Central memory CD4-positive, alpha-beta T cell (primary cell): ENCODE results near the gene BIN1.
A peak's percentile ranks its signal among the peaks of the same experiment; 100 is the strongest.
"Not testable (repeated sequence)": the region's sequence is repeated elsewhere in the genome, so short reads cannot be mapped to it uniquely, and the experiment has no call there.

Experiments used
- DNase-seq: peaks from one replicate; pipeline ENCODE4 v3.0.0; 2022

BIN1 gene

DNA sequence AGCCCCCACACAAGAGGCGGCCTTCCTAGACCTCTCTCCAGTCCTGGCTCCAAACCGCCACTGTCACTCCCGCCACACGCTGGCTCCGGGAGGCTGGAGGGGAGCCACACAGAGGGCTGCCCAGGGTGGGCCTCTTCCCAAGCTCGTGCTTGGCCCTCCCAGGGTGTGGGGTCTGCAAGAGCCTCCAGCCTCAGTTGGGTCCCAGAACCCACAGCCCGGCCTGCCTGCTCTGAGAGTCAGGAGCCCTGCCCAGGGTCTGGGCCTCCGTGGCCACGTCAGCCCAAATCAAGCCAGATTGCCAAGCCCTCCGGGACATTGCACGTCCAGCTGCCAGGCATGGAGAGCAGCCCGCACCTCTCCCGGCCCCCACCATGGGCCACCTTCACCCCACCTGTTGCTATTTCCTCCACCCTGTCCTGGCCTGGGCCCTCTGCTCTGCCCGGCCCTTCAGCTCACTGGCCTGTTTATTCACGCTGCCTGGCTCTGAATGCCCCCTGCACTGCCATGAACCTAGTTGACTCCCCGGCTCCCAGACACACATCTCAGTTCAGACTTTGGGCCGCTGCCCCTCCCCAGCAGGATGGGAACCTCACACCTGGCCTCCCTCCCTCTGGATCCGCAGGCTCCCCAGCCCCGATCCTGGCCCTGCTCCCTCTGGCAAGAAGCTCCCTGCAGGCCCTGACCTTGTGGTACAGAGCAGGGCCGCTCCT is 61.0 kb downstream of the BIN1 start:
- no peak for DNase-seq

DNA sequence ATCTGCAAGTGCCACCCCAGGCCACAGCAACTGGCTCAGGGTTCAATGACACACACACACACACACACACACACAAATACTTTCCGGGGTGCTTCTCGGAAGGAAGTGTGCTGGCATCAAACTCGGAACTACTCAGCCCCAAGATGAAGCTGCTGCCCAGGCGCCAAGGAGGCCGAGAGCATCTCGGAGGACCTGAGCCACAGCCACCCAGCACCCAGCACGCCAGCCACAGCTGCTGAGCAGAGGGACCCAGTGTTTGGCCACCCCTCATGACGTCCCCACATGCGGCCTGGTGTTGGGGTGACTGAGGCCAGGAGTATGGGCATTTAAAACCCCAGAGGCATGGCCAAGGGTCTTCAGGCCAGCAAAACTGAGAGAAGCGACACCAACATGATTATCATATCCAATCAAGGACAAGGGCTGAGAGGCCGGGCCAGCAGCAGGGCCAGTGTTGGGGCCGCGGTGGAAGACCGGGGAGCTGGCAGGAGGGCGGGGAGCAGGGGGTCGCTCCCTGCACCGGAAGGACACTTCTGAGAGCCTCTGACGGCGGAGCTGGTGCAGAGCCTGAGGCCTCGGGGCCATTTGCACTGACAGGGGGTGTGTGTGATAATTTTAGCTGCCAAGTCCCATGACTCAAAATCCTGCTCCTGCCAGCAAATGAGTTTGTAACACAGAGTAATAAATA is 61.8 kb downstream of the BIN1 start:
- DNase-seq: no peak

DNA sequence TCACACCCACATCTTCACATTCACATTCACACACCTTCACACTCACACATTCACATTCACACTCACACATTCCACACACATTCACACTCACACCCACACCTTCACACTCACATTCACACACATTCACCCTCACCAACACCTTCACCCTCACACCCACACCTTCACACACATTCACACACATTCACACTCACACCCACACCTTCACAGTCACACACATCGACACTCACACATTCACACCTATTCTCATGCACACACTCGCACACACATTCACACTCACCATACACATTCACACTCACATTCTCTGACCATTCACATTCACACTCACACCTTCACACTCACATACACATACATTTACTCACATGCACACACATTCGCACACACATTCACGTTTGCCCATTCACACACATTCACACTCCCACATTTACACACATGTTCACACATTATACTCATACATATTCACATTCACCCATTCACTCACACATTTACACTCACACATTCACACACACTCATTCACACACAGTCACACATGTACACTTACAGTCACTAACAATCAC is 62.7 kb downstream of the BIN1 start:
- DNase-seq: no peak

DNA sequence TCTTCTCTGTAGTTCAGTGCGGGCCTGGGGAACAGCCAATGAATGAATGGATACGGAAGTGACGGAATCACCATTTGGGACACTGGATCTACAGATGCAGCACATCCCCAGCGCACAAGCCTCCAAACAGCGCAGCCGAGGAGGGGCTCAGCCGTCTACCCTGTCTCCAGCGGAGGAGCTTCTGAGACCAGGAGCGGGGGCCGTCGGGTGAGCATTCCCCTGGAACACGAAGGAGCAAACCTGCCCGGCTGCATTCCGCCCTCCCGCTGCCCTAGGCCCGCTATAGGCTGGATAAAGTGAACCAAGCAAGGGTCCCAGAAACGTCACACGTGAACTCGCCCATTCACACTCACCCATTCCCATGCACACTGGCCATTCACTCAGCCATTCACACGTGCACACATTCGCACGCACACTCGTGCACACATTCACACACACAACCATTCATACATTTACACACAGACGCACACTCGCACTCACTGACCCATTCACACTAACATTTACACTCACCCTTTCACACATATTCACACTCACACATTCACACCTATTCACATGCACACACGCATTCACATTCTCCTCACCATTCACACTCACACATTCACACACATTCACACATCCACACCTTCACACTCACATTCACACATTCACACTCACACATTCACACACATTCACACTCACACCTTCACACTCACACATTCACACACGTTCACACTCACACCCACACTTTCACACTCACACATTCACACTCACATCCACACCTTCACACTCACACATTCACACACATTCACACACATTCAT is 63.4 kb downstream of the BIN1 start:
- DNase-seq: no peak

DNA sequence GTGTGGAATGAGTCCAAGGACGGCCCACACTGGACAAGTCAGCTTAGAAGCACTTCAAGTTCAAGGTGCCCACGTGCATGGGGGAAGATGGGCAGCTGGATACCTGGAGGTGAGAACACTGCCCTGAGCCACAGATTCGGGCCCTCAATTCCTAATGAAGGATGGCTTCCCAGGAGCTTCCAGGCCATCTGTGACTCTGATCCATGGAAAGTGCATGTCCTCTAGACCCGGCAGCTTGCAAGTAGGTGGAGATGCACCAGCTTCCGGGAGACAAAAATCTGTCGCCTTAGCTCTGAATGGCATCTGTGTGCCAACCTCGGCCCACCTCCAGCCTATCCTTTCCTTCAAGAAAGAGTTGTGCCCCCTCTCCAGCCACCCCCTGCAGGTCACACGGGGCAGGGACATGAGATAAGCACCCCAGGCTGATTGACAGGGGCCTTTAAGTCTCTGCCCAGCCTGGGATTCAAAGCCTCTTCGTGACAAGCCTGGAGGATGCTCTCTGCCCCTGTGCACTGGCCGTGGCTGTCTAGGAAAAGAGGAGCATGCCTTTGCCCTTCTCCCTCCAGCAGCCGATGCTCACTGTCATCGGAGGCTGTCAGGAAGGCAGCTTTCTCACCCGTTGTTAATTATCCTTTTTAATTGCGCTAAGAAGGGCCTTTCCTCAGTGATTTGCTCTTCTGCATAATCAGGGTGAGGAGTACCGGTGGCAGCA is 65.5 kb downstream of the BIN1 start:
- no peak for DNase-seq

DNA sequence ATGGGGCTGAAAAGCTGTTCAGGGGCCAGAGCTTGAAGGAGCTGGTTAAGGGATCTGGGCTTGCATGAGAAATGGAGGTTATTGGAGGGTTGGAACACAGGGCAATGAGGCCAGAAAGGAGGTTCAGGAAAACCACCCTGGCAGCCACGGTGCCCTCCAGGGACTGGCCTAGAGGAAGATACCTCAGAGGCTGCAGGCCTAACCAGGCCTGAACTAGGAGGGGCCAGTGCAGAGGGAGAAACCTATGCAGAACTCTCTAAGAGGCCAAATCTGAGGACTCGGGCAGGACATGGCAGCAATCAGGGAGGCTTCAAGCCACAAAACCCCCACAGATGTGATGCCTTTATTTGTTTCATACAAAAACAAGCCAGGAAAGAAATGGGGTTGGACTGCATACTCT is 66.8 kb downstream of the BIN1 start:
- DNase-seq: no peak

DNA sequence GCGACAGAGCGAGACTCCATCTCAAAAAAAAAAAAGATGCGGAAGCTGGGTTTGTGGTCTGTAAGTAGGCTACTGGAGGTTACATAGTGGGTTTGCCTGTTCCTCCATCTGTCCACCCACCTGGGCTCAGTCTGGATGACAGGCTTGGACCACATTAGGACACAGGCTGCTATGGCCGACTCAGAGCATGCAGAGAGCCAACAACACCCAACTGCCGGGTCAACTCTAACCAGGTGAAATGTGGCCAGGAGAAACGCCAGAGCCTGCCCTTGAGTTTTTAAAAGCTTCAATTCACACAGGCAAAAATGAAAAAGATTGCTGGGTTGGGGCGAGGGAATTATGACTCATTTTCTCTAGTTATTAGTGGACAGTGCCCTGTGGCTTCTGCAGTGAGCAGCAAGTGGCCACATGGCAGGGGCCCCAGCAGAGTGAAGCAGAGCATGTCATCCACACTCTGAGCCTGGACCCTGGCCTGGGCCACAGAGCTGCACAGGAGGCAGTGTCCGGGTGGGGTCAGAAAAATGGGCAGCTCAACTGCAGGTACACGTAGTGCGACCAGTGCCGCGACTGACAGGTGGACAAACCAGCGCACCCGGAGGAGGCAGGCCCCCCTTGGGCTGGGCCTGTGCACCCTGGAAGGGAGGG is 67.4 kb downstream of the BIN1 start:
- no peak for DNase-seq

DNA sequence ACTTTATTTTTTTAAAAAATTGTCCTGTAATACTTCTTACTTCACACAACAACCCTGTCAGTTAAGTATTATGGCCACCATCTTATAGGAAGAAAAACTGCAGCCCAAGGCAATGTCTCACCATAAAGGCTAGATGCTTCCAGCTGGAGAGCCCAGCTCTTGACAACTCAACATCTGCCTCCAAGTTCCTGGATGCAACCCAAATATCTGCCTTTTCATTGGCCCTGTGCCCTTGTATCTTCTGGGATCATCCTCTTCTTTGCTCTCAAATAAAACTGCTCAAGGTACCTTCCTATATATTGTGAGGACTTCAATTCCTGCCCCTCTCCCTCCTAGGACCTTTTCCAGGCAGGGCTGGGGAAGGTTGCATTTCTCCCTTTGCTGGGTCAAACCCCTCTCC is 69.5 kb downstream of the BIN1 start:
- DNase-seq: no peak

DNA sequence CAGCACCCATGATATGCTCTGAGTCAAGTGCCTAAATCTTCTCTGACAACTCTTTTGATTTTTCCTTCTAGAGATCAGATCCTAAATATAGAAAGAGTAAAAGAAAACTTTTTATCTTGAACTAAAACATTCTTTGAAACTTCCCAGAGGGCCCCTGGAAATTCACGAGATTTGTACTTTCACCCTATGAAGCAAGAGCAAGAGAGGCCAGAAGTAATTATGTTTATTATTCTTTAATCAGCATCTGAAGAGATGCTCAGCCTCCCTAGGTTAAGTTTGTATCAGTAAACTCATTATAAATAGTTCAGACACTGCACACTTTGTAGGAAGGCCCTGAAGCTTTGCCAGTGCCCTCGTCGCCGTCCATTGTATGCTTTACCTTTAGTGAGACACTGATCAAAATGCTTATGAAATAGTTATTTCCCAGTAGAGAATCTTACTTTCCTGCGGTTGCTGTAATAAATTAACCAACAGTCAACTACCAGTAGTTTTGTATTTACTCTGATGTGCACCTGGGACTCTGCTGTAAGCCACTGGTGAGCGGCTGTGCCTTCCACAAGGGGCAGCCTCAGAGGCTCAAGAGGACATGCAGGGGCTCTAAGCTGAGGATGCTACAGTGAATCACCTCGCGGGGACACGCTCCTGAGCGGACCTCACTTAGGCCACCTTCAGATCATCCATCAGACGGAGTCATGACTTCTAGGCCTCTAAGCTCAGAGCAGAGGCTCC is 71.9 kb downstream of the BIN1 start:
- no peak for DNase-seq

DNA sequence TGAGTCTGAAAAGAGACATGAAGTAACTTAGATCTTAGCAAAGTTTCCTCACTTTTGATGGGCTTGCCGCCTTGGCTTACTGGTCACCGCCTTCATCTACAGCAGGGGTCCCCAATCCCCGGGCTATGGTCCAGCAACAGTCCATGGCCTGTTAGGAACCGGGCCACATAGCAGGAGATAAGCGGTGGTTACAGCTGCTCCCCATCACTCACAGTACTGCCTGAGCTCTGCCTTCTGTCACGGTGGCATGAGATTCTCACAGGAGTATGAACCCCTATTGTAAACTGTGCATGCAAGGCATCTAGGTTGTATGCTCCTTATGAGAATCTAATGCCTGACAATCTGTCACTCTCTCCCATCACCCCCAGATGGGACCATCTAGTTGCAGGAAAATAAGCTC is 72.9 kb downstream of the BIN1 start:
- DNase-seq: no peak

DNA sequence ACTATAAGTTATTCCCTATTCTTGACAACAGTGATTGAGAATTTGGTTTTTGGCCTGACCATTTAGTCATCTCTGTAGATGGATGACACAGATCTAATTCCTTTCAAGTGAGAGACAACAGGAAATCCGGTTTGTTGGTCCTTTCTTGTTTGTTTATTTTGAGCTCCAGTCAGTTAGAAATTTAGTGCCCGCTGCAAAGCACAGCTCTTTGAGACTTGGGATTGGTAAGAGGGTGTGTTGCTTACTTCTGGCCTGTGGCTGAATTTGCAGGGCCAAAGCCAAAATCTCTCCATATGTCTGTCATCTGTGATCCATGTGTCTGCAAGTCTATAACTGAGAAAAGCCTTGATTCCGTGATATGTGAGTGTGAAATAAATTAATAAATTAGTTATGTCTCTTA is 74.3 kb downstream of the BIN1 start:
- DNase-seq: no peak

DNA sequence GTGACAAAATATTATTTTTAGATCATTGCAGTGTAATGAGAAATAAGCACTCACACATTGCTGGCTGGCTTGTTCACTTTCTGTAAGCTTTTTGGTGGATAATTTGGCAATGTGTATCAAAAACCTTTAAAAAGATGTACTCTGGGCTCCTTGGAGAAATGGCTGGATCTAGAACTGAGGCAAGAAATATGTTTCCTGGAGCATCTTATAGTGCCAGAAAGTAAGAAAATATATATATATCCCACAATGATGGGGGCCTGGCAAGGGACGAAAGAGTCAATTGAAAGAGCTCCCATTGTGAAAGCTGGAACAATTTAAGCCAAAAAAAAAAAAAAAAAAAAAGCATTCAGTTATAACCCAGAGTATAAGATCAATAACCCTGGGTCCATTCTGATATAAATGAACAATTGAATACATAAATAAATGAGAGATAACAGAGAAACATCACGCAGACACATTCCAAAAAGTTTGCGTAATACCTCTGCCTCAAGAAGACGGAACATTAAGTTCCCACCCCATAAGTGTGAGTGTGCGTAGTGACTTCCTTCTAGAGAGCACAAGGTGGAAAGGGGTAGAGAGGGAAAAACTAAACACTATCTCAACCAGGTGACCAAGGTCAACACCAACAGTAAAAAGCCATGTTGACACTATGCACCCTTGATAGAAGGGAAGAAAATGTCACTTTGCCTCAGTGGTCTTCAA is 77.5 kb downstream of the BIN1 start:
- DNase-seq: no peak

DNA sequence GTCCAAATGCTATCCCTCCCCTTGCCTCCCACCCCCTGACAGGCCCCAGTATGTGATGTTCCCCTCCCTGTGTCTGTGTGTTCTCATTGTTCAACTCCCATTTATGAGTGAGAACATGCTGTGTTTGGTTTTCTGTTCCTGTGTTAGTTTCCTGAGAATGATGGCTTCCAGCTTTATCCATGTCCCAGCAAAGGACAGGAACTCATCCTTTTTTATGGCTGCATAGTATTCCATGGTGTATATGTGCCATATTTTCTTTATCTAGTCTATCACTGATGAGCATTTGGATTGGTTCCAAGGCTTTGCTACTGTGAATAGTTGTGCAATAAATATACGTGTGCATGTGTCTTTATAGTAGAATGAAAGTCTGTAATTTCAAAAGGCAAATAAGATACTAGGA is 78.2 kb downstream of the BIN1 start:
- DNase-seq: not testable (repeated sequence)

DNA sequence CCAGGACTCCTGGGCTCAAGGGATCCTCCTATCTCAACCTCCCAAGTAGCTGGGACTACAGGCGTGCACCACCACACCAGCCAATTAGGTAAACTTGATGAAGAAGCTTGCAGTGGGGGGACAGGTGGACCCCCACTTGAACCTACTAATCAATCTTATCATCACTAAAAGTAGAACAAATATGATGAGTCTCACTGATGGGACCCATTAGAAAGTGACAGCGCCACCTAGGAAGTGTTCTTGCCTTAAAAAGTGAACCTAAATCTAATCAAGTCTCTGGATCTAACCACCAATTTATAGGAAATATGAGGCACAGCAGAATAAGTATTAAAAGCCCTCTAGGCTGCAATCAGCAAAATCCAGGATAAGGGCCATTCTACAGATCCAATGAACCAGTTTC is 79.2 kb downstream of the BIN1 start:
- DNase-seq: no peak

DNA sequence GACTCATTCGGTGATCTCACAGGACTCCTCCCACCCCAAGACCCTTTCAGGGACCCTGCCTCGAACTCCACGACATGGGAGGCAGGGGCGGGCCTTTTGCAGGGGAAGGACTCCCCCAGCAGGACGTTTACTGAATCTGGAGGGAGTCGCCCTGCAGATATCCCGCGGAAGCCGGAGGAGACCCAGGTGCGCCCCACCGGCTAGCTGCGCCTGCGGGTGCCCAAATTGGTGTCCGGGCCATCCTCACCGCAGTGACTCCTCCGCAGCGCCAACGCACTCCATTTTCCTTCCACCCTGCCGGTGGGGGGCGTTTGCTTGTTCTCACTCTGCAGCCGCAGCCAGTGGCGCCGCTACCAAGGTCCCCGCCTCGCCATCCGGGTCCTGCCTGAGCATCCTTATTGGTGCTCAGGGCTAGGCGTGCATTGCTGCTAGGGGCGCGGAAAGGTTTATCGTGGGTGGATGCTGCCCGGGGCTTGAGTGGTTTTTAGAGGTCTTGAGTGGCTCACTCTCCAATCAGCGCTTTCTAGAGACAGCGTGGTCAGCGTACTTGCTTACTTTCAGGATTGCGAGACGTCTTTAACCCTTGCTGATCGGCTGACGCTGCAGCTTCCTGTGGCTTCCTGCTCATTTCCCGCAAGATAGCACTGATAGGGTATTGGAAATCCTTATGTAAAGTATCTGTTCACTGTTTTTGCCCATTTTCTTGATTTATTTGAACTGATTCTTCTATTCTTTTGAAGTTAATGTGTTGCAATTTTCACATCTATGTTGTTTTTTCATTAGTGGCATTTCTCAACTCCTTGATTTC is 81.4 kb downstream of the BIN1 start:
- DNase-seq: peak; percentile 73

DNA sequence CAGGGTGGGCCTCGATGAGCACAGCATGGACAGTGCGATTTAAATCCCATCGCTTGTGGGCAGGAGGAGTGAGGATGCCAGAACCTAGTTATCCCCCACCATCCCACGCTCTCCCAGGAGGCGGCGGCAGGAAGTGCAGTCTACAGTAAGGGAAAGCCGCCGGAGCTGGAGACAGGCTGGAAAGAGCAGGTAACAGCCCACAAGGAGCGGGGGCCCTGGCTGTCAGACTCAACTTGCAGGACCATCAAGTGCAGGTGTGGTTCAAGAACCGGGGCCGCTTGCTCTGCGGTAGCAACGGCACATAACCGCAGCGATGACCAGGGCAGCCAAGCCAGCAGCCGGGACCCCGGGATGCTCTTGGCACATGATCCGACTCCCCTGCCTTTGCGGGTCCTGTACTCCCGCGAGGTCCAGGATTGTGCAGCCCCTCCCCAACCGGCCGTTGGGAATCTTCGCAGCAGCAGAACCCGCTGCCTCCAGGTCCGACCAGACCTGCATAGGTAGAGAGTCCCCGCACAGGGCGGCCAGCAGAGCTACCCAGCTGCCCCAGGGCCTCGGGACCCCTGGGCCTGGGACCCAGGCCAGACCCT is 82.1 kb downstream of the BIN1 start:
- no peak for DNase-seq

DNA sequence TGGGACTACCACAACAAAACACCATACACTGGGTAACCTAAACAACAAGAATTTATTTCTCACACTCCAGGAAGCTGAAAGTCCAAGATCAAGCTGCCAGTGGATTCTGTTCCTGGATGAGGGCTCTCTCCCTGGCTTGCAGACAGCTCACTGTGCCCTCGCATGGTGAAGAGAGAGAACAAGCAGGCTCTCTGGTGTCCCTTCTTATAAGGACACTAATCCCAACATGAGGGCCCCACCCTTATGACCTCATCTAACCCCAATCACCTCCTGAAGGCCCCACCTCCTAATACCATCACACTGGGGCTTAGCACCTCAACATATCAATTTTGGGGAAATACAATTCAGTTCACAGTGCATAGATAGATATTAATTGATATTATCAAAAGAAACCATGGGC is 83.5 kb downstream of the BIN1 start:
- DNase-seq: no peak

DNA sequence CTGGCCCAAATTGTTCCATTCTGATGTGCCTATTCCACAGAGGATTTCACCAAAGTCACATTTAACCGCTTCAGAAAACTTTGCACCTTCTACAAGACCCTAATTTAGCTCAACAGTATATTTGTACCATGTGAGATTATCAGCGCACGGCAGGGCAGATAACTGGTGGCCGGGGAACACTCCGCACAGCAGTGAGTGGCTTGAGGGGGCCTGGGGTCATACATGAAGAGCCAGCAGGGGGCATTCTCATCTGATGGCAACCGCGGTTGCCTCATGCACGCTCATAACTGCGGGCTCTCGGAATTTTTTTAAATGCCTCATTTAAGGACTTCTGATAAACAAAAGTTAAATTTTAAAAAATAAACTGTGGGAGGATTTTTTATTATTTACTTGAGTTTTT is 84.1 kb downstream of the BIN1 start:
- DNase-seq: no peak

DNA sequence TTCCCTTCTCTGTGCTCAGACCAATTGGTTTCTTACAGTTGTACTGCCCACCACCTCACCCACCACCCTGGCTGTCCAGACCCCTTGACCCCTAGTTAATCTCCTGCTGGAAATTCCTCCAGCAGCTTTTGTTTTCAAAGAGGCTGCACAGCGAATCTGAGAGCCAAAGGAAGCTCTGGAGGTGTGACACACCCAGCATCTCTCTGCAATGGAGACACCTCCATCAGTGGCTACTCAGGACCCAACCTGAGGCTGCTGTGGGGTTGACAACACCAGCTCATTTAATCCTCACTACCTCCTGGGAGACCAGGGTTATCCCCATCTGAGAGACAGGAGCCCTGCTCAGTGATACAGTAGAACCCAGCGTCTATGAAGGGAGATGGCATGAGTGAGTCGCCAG is 86.4 kb downstream of the BIN1 start:
- DNase-seq: no peak

DNA sequence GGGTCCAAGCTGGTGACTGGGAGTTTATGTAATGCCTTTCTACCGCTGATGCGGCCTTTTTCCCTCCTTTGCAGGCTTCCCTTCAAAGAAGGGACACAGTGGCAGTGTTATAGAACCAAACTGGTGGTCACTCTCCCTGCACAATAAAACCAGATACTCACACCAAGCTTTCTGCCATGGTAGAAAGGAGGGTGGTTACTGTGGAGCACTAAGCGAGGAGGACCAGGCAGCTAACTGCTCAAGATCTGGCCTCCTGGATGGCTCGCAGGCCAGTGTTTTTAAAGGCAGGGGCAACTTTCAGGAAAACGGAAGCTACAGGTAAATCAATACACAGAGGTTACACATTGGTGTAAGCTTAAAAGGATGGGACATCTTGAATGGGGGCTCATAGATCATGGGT is 89.4 kb downstream of the BIN1 start:
- DNase-seq: no peak
